Activated naive CD8-positive, alpha-beta T cell treated with anti-CD3 and anti-CD28 coated beads for 36 hours (primary cell): ENCODE measurements around the gene LAMC3. TPM values are rescaled to one million over a fixed set of nuclear protein-coding genes. Genes with fewer than 3 reads are reported as not detected.
A peak's percentile ranks its signal among the peaks of the same experiment; 100 is the strongest.
"Not testable (repeated sequence)": the region's sequence is repeated elsewhere in the genome, so short reads cannot be mapped to it uniquely, and the experiment has no call there.

Experiments used
- DNase-seq: peaks from one replicate; pipeline ENCODE4 v3.0.0; 2021
- H3K27ac Mint-ChIP-seq: one replicate; pipeline ENCODE4 v1.8.0; 2022; ENCODE audit warnings: mild to moderate bottlenecking, moderate library complexity, mixed read lengths
- H3K27me3 Mint-ChIP-seq: one replicate; pipeline ENCODE4 v1.8.0; 2022; ENCODE audit warnings: mild to moderate bottlenecking, mixed read lengths
- H3K36me3 Mint-ChIP-seq: one replicate; pipeline ENCODE4 v1.8.0; 2021; ENCODE audit warnings: mild to moderate bottlenecking, mixed read lengths
- H3K4me1 Mint-ChIP-seq: one replicate; pipeline ENCODE4 v1.8.0; 2021; ENCODE audit warnings: mixed read lengths
- H3K4me3 Mint-ChIP-seq: one replicate; pipeline ENCODE4 v1.8.0; 2022; ENCODE audit warnings: mild to moderate bottlenecking, moderate library complexity, mixed read lengths
- H3K9me3 Mint-ChIP-seq: one replicate; pipeline ENCODE4 v1.8.0; 2022; ENCODE audit warnings: mixed read lengths
- total RNA-seq, 2 experiments: library from RNA; stranded (reverse); gene quantifications; one replicate each; pipeline ENCODE4 v1.2.3, GENCODE V29; 2021

The LAMC3 gene
- total RNA-seq, 2 experiments from 2014 or later: 0.56 to 0.91 TPM

- Mint-ChIP-seq H3K9me3 (no peaks in the 10 kb centered on the region), H3K27ac (no peak overlapping the region), H3K4me1 (peaks cover 2% of the 10 kb centered on the region)
Measured at GRCh38 chr9:130994135-130995085, 14.6 kb upstream of the LAMC3 start.

GRCh38 chr9:130995086-130996011 is 13.6 kb upstream of the LAMC3 start:
- no peaks in the 10 kb centered on the region for H3K36me3 Mint-ChIP-seq
- H3K27ac Mint-ChIP-seq: no peak overlapping the region
- H3K27me3 Mint-ChIP-seq: peaks cover 9% of the 10 kb centered on the region
- H3K9me3 Mint-ChIP-seq: no peaks in the 10 kb centered on the region
- no peak for DNase-seq
- H3K4me3 Mint-ChIP-seq: no peak overlapping the region
- peaks cover 2% of the 10 kb centered on the region for H3K4me1 Mint-ChIP-seq

More at GRCh38 chr9:130994135-130995085, 14.6 kb upstream of the LAMC3 start:
- H3K27me3 Mint-ChIP-seq: peaks cover 7% of the 10 kb centered on the region
- DNase-seq: no peak
- no peak overlapping the region for H3K4me3 Mint-ChIP-seq
- no peaks in the 10 kb centered on the region for H3K36me3 Mint-ChIP-seq

GRCh38 chr9:130996205-130996604 is 12.8 kb upstream of the LAMC3 start:
- DNase-seq: no peak
- H3K27me3 Mint-ChIP-seq: peaks cover 9% of the 10 kb centered on the region

GRCh38 chr9:130996676-130997394 is 12.1 kb upstream of the LAMC3 start:
- peaks cover 9% of the 10 kb centered on the region for H3K27me3 Mint-ChIP-seq
- no peak for DNase-seq
- peaks cover 2% of the 10 kb centered on the region for H3K4me1 Mint-ChIP-seq
- H3K9me3 Mint-ChIP-seq: no peaks in the 10 kb centered on the region
- H3K4me3 Mint-ChIP-seq: no peak overlapping the region
- no peaks in the 10 kb centered on the region for H3K36me3 Mint-ChIP-seq
- H3K27ac Mint-ChIP-seq: no peak overlapping the region

More at GRCh38 chr9:130996205-130996604, 12.8 kb upstream of the LAMC3 start:
- H3K4me1 Mint-ChIP-seq: peaks cover 2% of the 10 kb centered on the region
- H3K36me3 Mint-ChIP-seq: no peaks in the 10 kb centered on the region
- no peak overlapping the region for H3K27ac Mint-ChIP-seq
- H3K9me3 Mint-ChIP-seq: no peaks in the 10 kb centered on the region
- no peak overlapping the region for H3K4me3 Mint-ChIP-seq

- H3K36me3 Mint-ChIP-seq: no peaks in the 10 kb centered on the region
- no peak overlapping the region for H3K4me3 Mint-ChIP-seq
- H3K9me3 Mint-ChIP-seq: no peaks in the 10 kb centered on the region
- H3K4me1 Mint-ChIP-seq: peaks cover 2% of the 10 kb centered on the region
- H3K27ac Mint-ChIP-seq: no peak overlapping the region
- no peak for DNase-seq
- H3K27me3 Mint-ChIP-seq: peaks cover 9% of the 10 kb centered on the region
Measured at GRCh38 chr9:130997395-130997684, 11.6 kb upstream of the LAMC3 start.

- no peaks in the 10 kb centered on the region for H3K9me3 Mint-ChIP-seq
- peak; percentile 57 for DNase-seq
- H3K4me3 Mint-ChIP-seq: no peak overlapping the region
- H3K27ac Mint-ChIP-seq: no peak overlapping the region
- H3K4me1 Mint-ChIP-seq: peaks cover 2% of the 10 kb centered on the region
- H3K36me3 Mint-ChIP-seq: no peaks in the 10 kb centered on the region
- H3K27me3 Mint-ChIP-seq: peaks cover 9% of the 10 kb centered on the region
Measured at GRCh38 chr9:130997925-130998596, 10.9 kb upstream of the LAMC3 start.

- Mint-ChIP-seq H3K27me3 (peaks cover 9% of the 10 kb centered on the region), H3K4me3 (no peak overlapping the region), H3K9me3 (no peaks in the 10 kb centered on the region), H3K4me1 (peaks cover 2% of the 10 kb centered on the region), H3K27ac (no peak overlapping the region), H3K36me3 (no peaks in the 10 kb centered on the region)
- DNase-seq: no peak
Measured at GRCh38 chr9:130998597-130999244, 10.3 kb upstream of the LAMC3 start.

GRCh38 chr9:130999245-130999623 is 9.7 kb upstream of the LAMC3 start:
- no peak for DNase-seq
- Mint-ChIP-seq H3K4me1 (peaks cover 2% of the 10 kb centered on the region), H3K36me3 (no peaks in the 10 kb centered on the region), H3K27ac (no peak overlapping the region), H3K9me3 (no peaks in the 10 kb centered on the region), H3K4me3 (no peak overlapping the region), H3K27me3 (peaks cover 9% of the 10 kb centered on the region)

GRCh38 chr9:131000526-131000925 is 8.4 kb upstream of the LAMC3 start:
- not testable (repeated sequence) for H3K27me3 Mint-ChIP-seq, H3K4me3 Mint-ChIP-seq, H3K9me3 Mint-ChIP-seq, H3K4me1 Mint-ChIP-seq, H3K27ac Mint-ChIP-seq, H3K36me3 Mint-ChIP-seq, DNase-seq

- no peaks in the 10 kb centered on the region for H3K9me3 Mint-ChIP-seq
- peaks cover 9% of the 10 kb centered on the region for H3K27me3 Mint-ChIP-seq
- H3K4me1 Mint-ChIP-seq: no peaks in the 10 kb centered on the region
- H3K4me3 Mint-ChIP-seq: no peak overlapping the region
- DNase-seq: no peak
- H3K36me3 Mint-ChIP-seq: no peaks in the 10 kb centered on the region
- no peak overlapping the region for H3K27ac Mint-ChIP-seq
Measured at GRCh38 chr9:131001021-131001420, 8.0 kb upstream of the LAMC3 start.

GRCh38 chr9:131001990-131002389 is 7.0 kb upstream of the LAMC3 start:
- no peaks in the 10 kb centered on the region for H3K9me3 Mint-ChIP-seq
- no peak overlapping the region for H3K27ac Mint-ChIP-seq
- H3K27me3 Mint-ChIP-seq: peaks cover 11% of the 10 kb centered on the region
- no peaks in the 10 kb centered on the region for H3K4me1 Mint-ChIP-seq
- H3K4me3 Mint-ChIP-seq: no peak overlapping the region
- no peak for DNase-seq
- H3K36me3 Mint-ChIP-seq: no peaks in the 10 kb centered on the region

- H3K36me3 Mint-ChIP-seq: no peaks in the 10 kb centered on the region
- no peak overlapping the region for H3K27ac Mint-ChIP-seq
- DNase-seq: no peak
- H3K4me1 Mint-ChIP-seq: no peaks in the 10 kb centered on the region
- H3K27me3 Mint-ChIP-seq: peaks cover 40% of the 10 kb centered on the region
- H3K9me3 Mint-ChIP-seq: no peaks in the 10 kb centered on the region
- H3K4me3 Mint-ChIP-seq: no peak overlapping the region
Measured at GRCh38 chr9:131006601-131007000, 2.4 kb upstream of the LAMC3 start.

GRCh38 chr9:131008086-131008485 is 888 bp upstream of the LAMC3 start:
- Mint-ChIP-seq H3K36me3 (no peaks in the 10 kb centered on the region), H3K27me3 (peaks cover 46% of the 10 kb centered on the region), H3K9me3 (no peaks in the 10 kb centered on the region), H3K4me1 (no peaks in the 10 kb centered on the region), H3K4me3 (no peak overlapping the region), H3K27ac (no peak overlapping the region)
- no peak for DNase-seq

GRCh38 chr9:131008563-131008908 is 438 bp upstream of the LAMC3 start:
- Mint-ChIP-seq H3K27me3 (peaks cover 46% of the 10 kb centered on the region), H3K9me3 (no peaks in the 10 kb centered on the region), H3K4me1 (no peaks in the 10 kb centered on the region), H3K4me3 (no peak overlapping the region), H3K36me3 (no peaks in the 10 kb centered on the region), H3K27ac (no peak overlapping the region)
- DNase-seq: no peak
